ENCODE results near the gene MED27. TPM values are rescaled to one million over a fixed set of nuclear protein-coding genes. Genes with fewer than 3 reads are reported as not detected.

The MED27 gene
- total and polyA plus RNA-seq, 2 experiments from 2014 or later = 21.4 to 41.1 TPM

- H2AFZ ChIP-seq = no peak overlapping the region
- no peaks in the 10 kb centered on the region for H3K9me3 ChIP-seq (ENCODE audit: low read depth)
- no peak overlapping the region for H3K27ac ChIP-seq
- H3K4me3 ChIP-seq = no peak overlapping the region
- no peak overlapping the region for H3K9ac ChIP-seq
- no peaks in the 10 kb centered on the region; the same call in 1 of the 2 replicates for H3K9me2 ChIP-seq (ENCODE audit: insufficient read depth)
- no peak for DNase-seq
- 92% methylated on average over 5 of the region's 5 CpGs for WGBS, 2 experiments (ENCODE audit: low coverage in 1 of 2, low lambda C conversion rate in 2 of 2, missing lambda C conversion rate in 2 of 2)
- 0 out of 2 replicates have a peak, but pooled peaks cover 7% of the 10 kb centered on the region for H3F3A ChIP-seq (ENCODE audit: insufficient read depth)
- H3K4me1 ChIP-seq (ENCODE audit: insufficient read depth) = peaks cover 17% of the 10 kb centered on the region
- in situ Hi-C loops (cut with MboI) = loop anchor here (10.0 kb wide), 1 partner anchor 221 kb away; no protein-coding TSS in a partner anchor
- TF ChIP-seq EZH2phosphoT487 (IDR thresholded peaks at IDR 0.05; ENCODE audit: insufficient read depth, low read depth) = no peak
- no peak for TF ChIP-seq EZH2 (IDR thresholded peaks at IDR 0.05; ENCODE audit: insufficient read depth, poor library complexity, severe bottlenecking)
- no peaks in the 10 kb centered on the region for H3K27me3 ChIP-seq (replicated peaks; ENCODE audit: insufficient read depth)
- H3K36me3 ChIP-seq (ENCODE audit: low read depth) = no peaks in the 10 kb centered on the region
- peaks cover 42% of the 10 kb centered on the region for H3K79me2 ChIP-seq (ENCODE audit: insufficient read depth)
- no peaks in the 10 kb centered on the region for H4K20me1 ChIP-seq (ENCODE audit: insufficient read depth)
- no peak overlapping the region for H3K4me2 ChIP-seq (ENCODE audit: unreplicated experiment)
These were observed 76.4 kb downstream of the MED27 start for GRCh38 chr9:132003319-132003704.

- H3K4me3 ChIP-seq = no peak overlapping the region
- no peaks in the 10 kb centered on the region for H3K9me3 ChIP-seq (ENCODE audit: low read depth)
- DNase-seq = no peak
- H3F3A ChIP-seq (ENCODE audit: insufficient read depth) = 0 out of 2 replicates have a peak, but pooled peaks cover 2% of the 10 kb centered on the region
- no peaks in the 10 kb centered on the region for H4K20me1 ChIP-seq (ENCODE audit: insufficient read depth)
- WGBS, 2 experiments (ENCODE audit: low coverage in 1 of 2, low lambda C conversion rate in 2 of 2, missing lambda C conversion rate in 2 of 2) = 86 to 90% methylated on average over 7 of the region's 7 CpGs
- TF ChIP-seq EZH2phosphoT487 (IDR thresholded peaks at IDR 0.05; ENCODE audit: insufficient read depth, low read depth) (no peak), EZH2 (IDR thresholded peaks at IDR 0.05; ENCODE audit: insufficient read depth, poor library complexity, severe bottlenecking) (no peak)
- no peaks in the 10 kb centered on the region for H3K27me3 ChIP-seq (replicated peaks; ENCODE audit: insufficient read depth)
- H3K4me2 ChIP-seq (ENCODE audit: unreplicated experiment) = no peak overlapping the region
- no peaks in the 10 kb centered on the region; the same call in 1 of the 2 replicates for H3K9me2 ChIP-seq (ENCODE audit: insufficient read depth)
- in situ Hi-C loops (cut with MboI) = loop anchor here (10.0 kb wide), 1 partner anchor 222 kb away; no protein-coding TSS in a partner anchor
- H3K27ac ChIP-seq = no peak overlapping the region
- H2AFZ ChIP-seq = no peak overlapping the region
- no peaks in the 10 kb centered on the region for H3K36me3 ChIP-seq (ENCODE audit: low read depth)
- peaks cover 45% of the 10 kb centered on the region for H3K79me2 ChIP-seq (ENCODE audit: insufficient read depth)
- no peak overlapping the region for H3K9ac ChIP-seq
- H3K4me1 ChIP-seq (ENCODE audit: insufficient read depth) = peaks cover 12% of the 10 kb centered on the region
These were observed 76.9 kb downstream of the MED27 start for GRCh38 chr9:132002643-132003318.

GRCh38 chr9:132001567-132001966, 78.1 kb downstream of the MED27 start:
- H3K4me2 ChIP-seq (ENCODE audit: unreplicated experiment) = no peak overlapping the region
- H2AFZ ChIP-seq = no peak overlapping the region
- in situ Hi-C loops (cut with MboI) = loop anchor here (10.0 kb wide), 1 partner anchor 223 kb away; no protein-coding TSS in a partner anchor
- H3K9me3 ChIP-seq (ENCODE audit: low read depth) = no peaks in the 10 kb centered on the region
- TF ChIP-seq EZH2 (IDR thresholded peaks at IDR 0.05; ENCODE audit: insufficient read depth, poor library complexity, severe bottlenecking) (no peak), EZH2phosphoT487 (IDR thresholded peaks at IDR 0.05; ENCODE audit: insufficient read depth, low read depth) (no peak)
- no peaks in the 10 kb centered on the region for H3K27me3 ChIP-seq (replicated peaks; ENCODE audit: insufficient read depth)
- no peaks in the 10 kb centered on the region for H4K20me1 ChIP-seq (ENCODE audit: insufficient read depth)
- no peaks in the 10 kb centered on the region for H3K9me2 ChIP-seq (ENCODE audit: insufficient read depth)
- no peak overlapping the region for H3K27ac ChIP-seq
- H3K4me1 ChIP-seq (ENCODE audit: insufficient read depth) = peaks cover 12% of the 10 kb centered on the region
- H3K79me2 ChIP-seq (ENCODE audit: insufficient read depth) = peaks cover 45% of the 10 kb centered on the region
- H3K4me3 ChIP-seq = no peak overlapping the region
- 84 to 90% methylated on average over 4 of the region's 4 CpGs for WGBS, 2 experiments (ENCODE audit: low coverage in 1 of 2, low lambda C conversion rate in 2 of 2, missing lambda C conversion rate in 2 of 2)
- no peak for DNase-seq
- no peaks in the 10 kb centered on the region for H3K36me3 ChIP-seq (ENCODE audit: low read depth)
- H3K9ac ChIP-seq = no peak overlapping the region
- no peaks in the 10 kb centered on the region for H3F3A ChIP-seq (ENCODE audit: insufficient read depth)

- H3K9me3 ChIP-seq (ENCODE audit: low read depth) = no peaks in the 10 kb centered on the region
- peaks cover 39% of the 10 kb centered on the region for H3K79me2 ChIP-seq (ENCODE audit: insufficient read depth)
- peaks cover 7% of the 10 kb centered on the region for H3K4me1 ChIP-seq (ENCODE audit: insufficient read depth)
- H3K27me3 ChIP-seq (replicated peaks; ENCODE audit: insufficient read depth) = no peaks in the 10 kb centered on the region
- TF ChIP-seq EZH2phosphoT487 (IDR thresholded peaks at IDR 0.05; ENCODE audit: insufficient read depth, low read depth) (no peak), EZH2 (IDR thresholded peaks at IDR 0.05; ENCODE audit: insufficient read depth, poor library complexity, severe bottlenecking) (no peak)
- no peaks in the 10 kb centered on the region for H3F3A ChIP-seq (ENCODE audit: insufficient read depth)
- H3K4me2 ChIP-seq (ENCODE audit: unreplicated experiment) = no peak overlapping the region
- DNase-seq = no peak
- H2AFZ ChIP-seq = no peak overlapping the region
- in situ Hi-C loops (cut with MboI) = loop anchor here (10.0 kb wide), 1 partner anchor 224 kb away; no protein-coding TSS in a partner anchor
- no peak overlapping the region for H3K9ac ChIP-seq
- no peaks in the 10 kb centered on the region for H3K36me3 ChIP-seq (ENCODE audit: low read depth)
- WGBS, 2 experiments (ENCODE audit: low coverage in 1 of 2, low lambda C conversion rate in 2 of 2, missing lambda C conversion rate in 2 of 2) = 100% methylated on average over 3 of the region's 3 CpGs
- no peaks in the 10 kb centered on the region for H3K9me2 ChIP-seq (ENCODE audit: insufficient read depth)
- H3K27ac ChIP-seq = no peak overlapping the region
- no peaks in the 10 kb centered on the region for H4K20me1 ChIP-seq (ENCODE audit: insufficient read depth)
- no peak overlapping the region for H3K4me3 ChIP-seq
These were observed 79.0 kb downstream of the MED27 start for GRCh38 chr9:132000659-132001058.
